GM23248 (cell line): Measurements from ENCODE around the gene PHC1.

ENCODE experiments used
- EZH2 ChIP-seq: fragments of 200-600 bp; sonication (generic); IDR thresholded peaks from 2 replicates; pipeline ENCODE4 v1.6.1; 2018; ENCODE audit warnings: antibody characterized with exemption, mild to moderate bottlenecking; ENCODE audit not compliant: insufficient read depth, poor library complexity, severe bottlenecking
- EZH2phosphoT487 ChIP-seq: fragments of 200-600 bp; sonication (generic); IDR thresholded peaks from 2 replicates; pipeline ENCODE4 v1.6.1; 2018; ENCODE audit warnings: antibody characterized with exemption, moderate library complexity, mild to moderate bottlenecking, low read depth; ENCODE audit not compliant: insufficient read depth

DNA sequence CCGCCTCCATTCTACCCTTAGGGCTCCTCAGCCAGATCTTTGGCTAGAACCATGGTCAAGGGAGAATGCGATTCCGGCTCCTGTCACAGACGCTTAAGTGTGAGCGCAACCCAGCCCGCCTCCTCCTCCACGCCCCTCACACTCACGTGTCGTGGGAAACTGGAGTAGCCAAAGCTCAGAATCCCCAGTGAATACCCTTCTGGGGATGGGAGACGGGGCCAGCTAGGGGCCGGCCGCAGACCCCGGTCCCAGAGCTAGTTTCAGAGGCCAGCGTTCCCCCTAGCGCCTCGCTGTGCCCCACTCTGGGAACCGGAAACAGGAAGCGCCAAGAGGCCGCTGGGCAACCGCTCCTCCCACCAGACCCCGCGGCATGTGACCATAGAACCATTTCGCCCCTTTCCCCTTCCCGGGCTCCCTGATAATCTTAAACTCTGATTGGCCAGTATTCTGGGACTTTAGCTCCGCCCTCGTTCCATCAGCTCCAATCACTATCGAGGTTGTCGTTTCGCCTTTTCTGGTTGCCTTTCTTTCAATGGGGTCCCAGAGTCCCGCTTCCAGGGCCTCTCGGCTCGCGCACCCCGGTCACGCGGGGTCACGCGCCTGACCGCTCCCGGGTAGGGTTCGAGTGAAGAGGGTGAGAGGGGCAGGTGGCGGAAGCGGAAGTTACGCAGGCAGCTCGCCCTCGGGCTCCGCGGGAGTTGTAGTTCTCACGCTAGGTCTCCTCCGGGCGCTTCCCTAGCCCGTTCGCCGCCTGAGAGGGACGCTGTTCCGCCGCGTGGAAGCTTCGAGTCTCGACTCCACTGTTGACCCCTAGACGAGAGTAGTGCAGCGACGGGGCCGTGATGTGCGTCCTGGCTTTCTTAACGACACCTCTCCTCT is 35.3 kb downstream of the PHC1 start, which contains the start of gene M6PR:
- TF ChIP-seq EZH2 (no peak), EZH2phosphoT487 (no peak)
